ENCODE data around the gene VAV2.

- TF ChIP-seq CTCF (conservative IDR thresholded peaks at IDR 0.05; ENCODE audit: low read length), result no peak
- no peak for TF ChIP-seq EZH2phosphoT487 (IDR thresholded peaks at IDR 0.05; ENCODE audit: borderline replicate concordance, low read depth, low read length)
Measured at GRCh38 chr9:133780962-133781827, 210.9 kb downstream of the VAV2 start.
